ENCODE measurements around the gene PGAM5. TPM values are rescaled to one million over a fixed set of nuclear protein-coding genes. Genes with fewer than 3 reads are reported as not detected.

Gene PGAM5
- total and polyA plus RNA-seq, 8 donors: 1.8 to 49.8 (median 15.5) TPM

DNA sequence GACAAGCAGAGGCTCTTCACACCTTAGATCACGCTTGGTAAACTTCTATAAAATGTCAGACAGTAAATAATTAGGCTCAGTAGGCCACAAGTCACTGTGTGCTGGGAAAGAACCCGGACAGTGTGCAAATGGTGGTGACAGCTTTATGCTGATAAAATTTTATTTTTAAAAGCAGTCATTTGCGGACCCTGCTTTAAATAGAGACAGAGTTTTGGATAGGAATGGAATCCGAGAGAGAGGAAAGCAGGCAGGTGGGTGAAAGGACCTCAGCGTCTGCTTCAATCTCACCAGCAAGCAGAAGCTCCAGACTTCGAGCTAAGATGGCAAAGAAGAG, 29.6 kb downstream of the PGAM5 start:
- H3K36me3 ChIP-seq: peaks cover 81 to 100% (median 100%) of the 10 kb centered on the region in 4 donors
- no peak overlapping the region for H3K4me3 ChIP-seq
- H3K27me3 ChIP-seq: no peaks in the 10 kb centered on the region
- DNase-seq: no peak
- no peaks in the 10 kb centered on the region for H3K4me1 ChIP-seq
- WGBS, 5 donors: 88 to 94% (median 90%) methylated on average over 6 of the region's 6 CpGs
- no peak for TF ChIP-seq EP300 (IDR thresholded peaks at IDR 0.05)
- TF ChIP-seq, protein P1, sequence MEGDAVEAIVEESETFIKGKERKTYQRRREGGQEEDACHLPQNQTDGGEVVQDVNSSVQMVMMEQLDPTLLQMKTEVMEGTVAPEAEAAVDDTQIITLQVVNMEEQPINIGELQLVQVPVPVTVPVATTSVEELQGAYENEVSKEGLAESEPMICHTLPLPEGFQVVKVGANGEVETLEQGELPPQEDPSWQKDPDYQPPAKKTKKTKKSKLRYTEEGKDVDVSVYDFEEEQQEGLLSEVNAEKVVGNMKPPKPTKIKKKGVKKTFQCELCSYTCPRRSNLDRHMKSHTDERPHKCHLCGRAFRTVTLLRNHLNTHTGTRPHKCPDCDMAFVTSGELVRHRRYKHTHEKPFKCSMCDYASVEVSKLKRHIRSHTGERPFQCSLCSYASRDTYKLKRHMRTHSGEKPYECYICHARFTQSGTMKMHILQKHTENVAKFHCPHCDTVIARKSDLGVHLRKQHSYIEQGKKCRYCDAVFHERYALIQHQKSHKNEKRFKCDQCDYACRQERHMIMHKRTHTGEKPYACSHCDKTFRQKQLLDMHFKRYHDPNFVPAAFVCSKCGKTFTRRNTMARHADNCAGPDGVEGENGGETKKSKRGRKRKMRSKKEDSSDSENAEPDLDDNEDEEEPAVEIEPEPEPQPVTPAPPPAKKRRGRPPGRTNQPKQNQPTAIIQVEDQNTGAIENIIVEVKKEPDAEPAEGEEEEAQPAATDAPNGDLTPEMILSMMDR (IDR thresholded peaks at IDR 0.05): no peak
- TF ChIP-seq POLR2AphosphoS5 (IDR thresholded peaks at IDR 0.05): no peak
- no peak for TF ChIP-seq POLR2A (IDR thresholded peaks at IDR 0.05)
- intact Hi-C loops (cut with DNase I; ENCODE audit: low total_unique reads): no loop called here
- no peak overlapping the region for H3K27ac ChIP-seq
- no peaks in the 10 kb centered on the region for H3K9me3 ChIP-seq

DNA sequence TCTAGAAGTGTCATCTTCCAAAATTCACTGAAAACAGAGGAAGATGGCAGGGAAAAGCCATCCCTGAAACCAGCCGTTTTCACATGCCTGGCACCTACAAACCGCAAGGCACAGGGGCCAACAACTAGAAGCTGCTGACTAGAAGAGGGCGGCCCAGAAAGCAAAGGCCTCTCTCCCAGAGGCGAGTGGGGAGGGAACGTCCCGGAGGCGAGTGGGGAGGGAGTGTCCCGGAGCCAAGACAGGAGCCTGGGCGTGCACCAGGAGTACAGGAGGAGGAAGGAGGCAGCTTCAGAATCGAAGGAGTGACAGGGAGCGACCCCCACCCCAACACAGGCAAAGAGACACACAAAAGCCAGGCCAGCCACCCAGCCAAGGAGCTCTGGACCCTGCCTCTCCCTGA, 30.0 kb downstream of the PGAM5 start:
- no peaks in the 10 kb centered on the region for H3K27me3 ChIP-seq
- H3K4me3 ChIP-seq: no peak overlapping the region
- H3K27ac ChIP-seq: no peak overlapping the region
- no peak for DNase-seq
- H3K4me1 ChIP-seq: no peaks in the 10 kb centered on the region
- intact Hi-C loops (cut with DNase I; ENCODE audit: low total_unique reads): no loop called here
- TF ChIP-seq EP300 (IDR thresholded peaks at IDR 0.05): no peak
- TF ChIP-seq, protein P1 (IDR thresholded peaks at IDR 0.05): no peak
- no peak for TF ChIP-seq POLR2A (IDR thresholded peaks at IDR 0.05)
- TF ChIP-seq POLR2AphosphoS5 (IDR thresholded peaks at IDR 0.05): no peak
- H3K36me3 ChIP-seq: peaks cover 81 to 100% (median 100%) of the 10 kb centered on the region in 4 donors
- H3K9me3 ChIP-seq: no peaks in the 10 kb centered on the region
- 82 to 94% (median 94%) methylated on average over 10 to 11 of the region's 11 CpGs for WGBS, 5 donors

DNA sequence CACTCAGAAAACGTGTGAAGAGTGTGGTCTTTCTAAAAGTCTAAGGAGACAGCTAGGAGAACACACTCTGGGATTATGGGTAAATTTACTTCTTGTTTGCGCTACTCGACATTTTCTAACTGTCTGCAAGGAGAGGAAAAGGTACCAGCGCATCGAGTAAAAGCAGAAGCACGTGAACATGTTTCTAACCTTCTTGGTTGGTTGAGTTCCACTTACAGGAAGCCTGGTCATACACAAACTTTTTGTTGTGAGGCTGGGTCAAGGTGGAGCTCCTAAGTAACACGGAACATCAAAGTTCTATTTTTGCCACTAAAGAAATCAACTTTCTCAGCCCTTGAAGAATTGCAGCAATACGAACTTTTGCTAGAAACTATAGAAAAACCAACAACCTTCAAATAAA, 31.0 kb downstream of the PGAM5 start:
- WGBS, 5 donors: 89 to 93% (median 90%) methylated on average over 8 of the region's 8 CpGs
- Histone ChIP-seq H3K36me3 (peaks cover 82 to 100% (median 100%) of the 10 kb centered on the region in 4 donors), H3K4me1 (no peaks in the 10 kb centered on the region), H3K9me3 (no peaks in the 10 kb centered on the region), H3K27ac (no peak overlapping the region), H3K27me3 (no peaks in the 10 kb centered on the region), H3K4me3 (no peak overlapping the region)
- DNase-seq: no peak
- TF ChIP-seq POLR2A (IDR thresholded peaks at IDR 0.05) (no peak), EP300 (IDR thresholded peaks at IDR 0.05) (no peak), POLR2AphosphoS5 (IDR thresholded peaks at IDR 0.05) (no peak)
- TF ChIP-seq, protein P1 (IDR thresholded peaks at IDR 0.05): no peak
- intact Hi-C loops (cut with DNase I; ENCODE audit: low total_unique reads): no loop called here

DNA sequence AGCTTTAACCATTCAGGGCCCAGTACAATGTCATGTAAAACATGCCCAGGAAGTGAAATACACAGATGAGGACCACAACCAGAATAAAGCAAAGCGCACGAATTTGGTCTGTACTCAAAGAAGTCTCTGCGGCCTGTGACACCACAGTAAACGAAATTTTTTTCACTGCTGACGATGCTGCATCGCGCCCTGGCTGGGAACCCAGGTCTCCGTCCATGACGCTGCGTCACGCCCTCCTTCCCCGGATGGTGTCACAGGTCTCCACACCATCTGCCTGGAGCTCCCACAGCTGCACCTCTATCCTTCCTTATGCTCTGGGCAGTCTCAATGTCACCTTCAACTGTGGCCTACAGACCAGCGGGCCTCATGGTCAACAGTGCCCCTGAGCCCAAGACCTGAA, 33.2 kb downstream of the PGAM5 start:
- no peaks in the 10 kb centered on the region for H3K27me3 ChIP-seq
- H3K36me3 ChIP-seq: peaks cover 89 to 100% (median 100%) of the 10 kb centered on the region in 4 donors
- TF ChIP-seq, protein P1 (IDR thresholded peaks at IDR 0.05): no peak
- TF ChIP-seq POLR2AphosphoS5 (IDR thresholded peaks at IDR 0.05) (no peak), POLR2A (IDR thresholded peaks at IDR 0.05) (no peak), EP300 (IDR thresholded peaks at IDR 0.05) (no peak)
- no peak overlapping the region for H3K27ac ChIP-seq
- H3K4me1 ChIP-seq: no peaks in the 10 kb centered on the region
- no peak overlapping the region for H3K4me3 ChIP-seq
- DNase-seq: no peak
- H3K9me3 ChIP-seq: no peaks in the 10 kb centered on the region
- intact Hi-C loops (cut with DNase I; ENCODE audit: low total_unique reads): no loop called here
- WGBS, 5 donors: 85 to 97% (median 88%) methylated on average over 13 of the region's 13 CpGs
